ENCODE measurements around the gene SHISA6. TPM values are rescaled to one million over a fixed set of nuclear protein-coding genes. Genes with fewer than 3 reads are reported as not detected.

SHISA6 gene
- total RNA-seq, 1 donor from 2014 or later, result 0.59 TPM

- ATAC-seq (peak; percentile 91), DNase-seq (peak; percentile 41)
- intact Hi-C loops (cut with micrococcal nuclease), result no loop called here
Observed at GRCh38 chr17:11608396-11608795, 367.4 kb downstream of the SHISA6 start.

GRCh38 chr17:11610999-11611566, 370.1 kb downstream of the SHISA6 start:
- DNase-seq (no peak), ATAC-seq (no peak)
- intact Hi-C loops (cut with micrococcal nuclease), result no loop called here

GRCh38 chr17:11612956-11613355, 371.9 kb downstream of the SHISA6 start:
- no peak for DNase-seq
- no peak for ATAC-seq
- intact Hi-C loops (cut with micrococcal nuclease), result no loop called here

Data from left ventricle myocardium superior (tissue), 1 donor.